ENCODE results near the gene RRP1B.
"Not testable (repeated sequence)": the region's sequence is repeated elsewhere in the genome, so short reads cannot be mapped to it uniquely, and the experiment has no call there.

Gene RRP1B

GRCh38 chr21:43643193-43643592, 16.2 kb upstream of the RRP1B start:
- DNase-seq, result no peak

GRCh38 chr21:43644071-43644470, 15.3 kb upstream of the RRP1B start:
- DNase-seq, result no peak

- DNase-seq, result no peak
Measured at GRCh38 chr21:43644609-43645008, 14.8 kb upstream of the RRP1B start.

GRCh38 chr21:43645136-43645891, 14.0 kb upstream of the RRP1B start:
- DNase-seq, result peak; percentile 35

GRCh38 chr21:43645976-43646375, 13.4 kb upstream of the RRP1B start:
- no peak for DNase-seq

GRCh38 chr21:43646550-43647260, 12.7 kb upstream of the RRP1B start:
- DNase-seq, result peak; percentile 89

GRCh38 chr21:43648171-43648570, 11.2 kb upstream of the RRP1B start:
- DNase-seq, result no peak

GRCh38 chr21:43651926-43652325, 7.4 kb upstream of the RRP1B start:
- not testable (repeated sequence) for DNase-seq

- no peak for DNase-seq
Measured at GRCh38 chr21:43652616-43653015, 6.7 kb upstream of the RRP1B start.

- no peak for DNase-seq
Measured at GRCh38 chr21:43653626-43654025, 5.7 kb upstream of the RRP1B start.

GRCh38 chr21:43654806-43655489, 4.4 kb upstream of the RRP1B start:
- DNase-seq, result no peak

GRCh38 chr21:43657355-43658087, 1.8 kb upstream of the RRP1B start:
- DNase-seq, result no peak

GRCh38 chr21:43658088-43658741, 1.1 kb upstream of the RRP1B start:
- no peak for DNase-seq

- DNase-seq, result no peak
Measured at GRCh38 chr21:43658769-43659135, 608 bp upstream of the RRP1B start.

GRCh38 chr21:43662286-43662685, 2.9 kb downstream of the RRP1B start:
- no peak for DNase-seq

- DNase-seq, result no peak
Measured at GRCh38 chr21:43663033-43663432, 3.7 kb downstream of the RRP1B start.

- no peak for DNase-seq
Measured at GRCh38 chr21:43664358-43664757, 5.0 kb downstream of the RRP1B start.

- no peak for DNase-seq
Measured at GRCh38 chr21:43665879-43666278, 6.5 kb downstream of the RRP1B start.

- DNase-seq, result no peak
Measured at GRCh38 chr21:43667191-43667904, 8.0 kb downstream of the RRP1B start.

GRCh38 chr21:43669828-43670605, 10.7 kb downstream of the RRP1B start:
- no peak for DNase-seq

- DNase-seq, result no peak
Measured at GRCh38 chr21:43675871-43676270, 16.5 kb downstream of the RRP1B start.

Measured in CD4-positive, alpha-beta T cell treated with Interleukin-17A for 1 hour (primary cell).